22Rv1 (cell line): ENCODE results near the gene UGP2.

Experiments used
- ZFX ChIP-seq: fragments of 450-650 bp; IDR thresholded peaks from 2 replicates; pipeline ENCODE4 v1.6.1; 2017; ENCODE audit warnings: antibody characterized with exemption, borderline replicate concordance
- TF ChIP-seq, protein P1 (sequence below): fragments of 450-650 bp; IDR thresholded peaks from 2 replicates; pipeline ENCODE4 v1.5.1; 2017; ENCODE audit warnings: mild to moderate bottlenecking

DNA sequence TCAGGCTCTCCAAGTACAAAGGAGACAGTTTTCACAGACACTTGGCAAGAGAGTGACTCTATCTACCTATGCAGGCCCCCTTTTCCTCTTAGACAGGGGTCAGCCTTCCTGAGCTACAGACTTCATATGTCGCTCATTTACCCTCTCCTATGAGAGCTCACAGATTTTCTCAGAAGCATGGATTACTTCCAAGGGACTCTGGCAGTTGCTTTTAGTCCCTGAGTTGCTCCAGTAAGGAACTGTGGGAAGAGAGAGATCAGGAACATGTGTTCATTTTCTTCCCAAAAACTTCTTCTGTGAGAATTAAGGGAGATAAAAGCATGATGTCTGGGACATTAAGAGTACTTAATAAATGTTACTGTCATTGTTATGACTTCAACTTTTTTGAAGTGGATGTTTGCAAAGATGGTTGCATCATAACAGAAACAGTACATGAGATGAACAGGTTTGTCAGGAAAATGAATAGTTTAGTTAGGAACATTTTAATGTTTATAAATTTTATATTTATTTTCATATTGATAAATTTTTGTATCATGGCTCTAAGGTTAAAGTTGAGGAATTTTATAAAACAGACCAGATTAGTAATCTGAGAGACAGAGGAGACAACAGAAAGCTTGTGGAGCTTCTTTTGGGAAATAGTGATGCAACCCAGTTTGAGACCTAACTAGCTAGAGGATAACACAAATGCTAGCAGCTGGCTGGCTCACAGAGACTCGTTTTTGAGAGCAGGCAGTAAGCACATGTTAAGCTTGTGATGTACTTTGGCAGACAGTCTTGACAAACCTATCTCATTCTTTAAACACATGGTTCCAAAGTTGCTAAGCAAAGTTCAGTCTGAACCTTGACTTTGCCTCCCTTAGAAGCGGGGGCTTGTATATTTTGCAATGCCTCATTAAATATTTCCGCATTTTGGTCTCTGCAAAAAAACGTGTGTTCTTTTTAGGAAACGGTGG lies 21.7 kb upstream of the UGP2 start:
- TF ChIP-seq, protein P1, sequence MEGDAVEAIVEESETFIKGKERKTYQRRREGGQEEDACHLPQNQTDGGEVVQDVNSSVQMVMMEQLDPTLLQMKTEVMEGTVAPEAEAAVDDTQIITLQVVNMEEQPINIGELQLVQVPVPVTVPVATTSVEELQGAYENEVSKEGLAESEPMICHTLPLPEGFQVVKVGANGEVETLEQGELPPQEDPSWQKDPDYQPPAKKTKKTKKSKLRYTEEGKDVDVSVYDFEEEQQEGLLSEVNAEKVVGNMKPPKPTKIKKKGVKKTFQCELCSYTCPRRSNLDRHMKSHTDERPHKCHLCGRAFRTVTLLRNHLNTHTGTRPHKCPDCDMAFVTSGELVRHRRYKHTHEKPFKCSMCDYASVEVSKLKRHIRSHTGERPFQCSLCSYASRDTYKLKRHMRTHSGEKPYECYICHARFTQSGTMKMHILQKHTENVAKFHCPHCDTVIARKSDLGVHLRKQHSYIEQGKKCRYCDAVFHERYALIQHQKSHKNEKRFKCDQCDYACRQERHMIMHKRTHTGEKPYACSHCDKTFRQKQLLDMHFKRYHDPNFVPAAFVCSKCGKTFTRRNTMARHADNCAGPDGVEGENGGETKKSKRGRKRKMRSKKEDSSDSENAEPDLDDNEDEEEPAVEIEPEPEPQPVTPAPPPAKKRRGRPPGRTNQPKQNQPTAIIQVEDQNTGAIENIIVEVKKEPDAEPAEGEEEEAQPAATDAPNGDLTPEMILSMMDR = no peak
- TF ChIP-seq ZFX = no peak
